Measurements from ENCODE around the gene SEC31B. TPM values are rescaled to one million over a fixed set of nuclear protein-coding genes. Genes with fewer than 3 reads are reported as not detected.
A peak's percentile ranks its signal among the peaks of the same experiment; 100 is the strongest.

The SEC31B gene, protein sequence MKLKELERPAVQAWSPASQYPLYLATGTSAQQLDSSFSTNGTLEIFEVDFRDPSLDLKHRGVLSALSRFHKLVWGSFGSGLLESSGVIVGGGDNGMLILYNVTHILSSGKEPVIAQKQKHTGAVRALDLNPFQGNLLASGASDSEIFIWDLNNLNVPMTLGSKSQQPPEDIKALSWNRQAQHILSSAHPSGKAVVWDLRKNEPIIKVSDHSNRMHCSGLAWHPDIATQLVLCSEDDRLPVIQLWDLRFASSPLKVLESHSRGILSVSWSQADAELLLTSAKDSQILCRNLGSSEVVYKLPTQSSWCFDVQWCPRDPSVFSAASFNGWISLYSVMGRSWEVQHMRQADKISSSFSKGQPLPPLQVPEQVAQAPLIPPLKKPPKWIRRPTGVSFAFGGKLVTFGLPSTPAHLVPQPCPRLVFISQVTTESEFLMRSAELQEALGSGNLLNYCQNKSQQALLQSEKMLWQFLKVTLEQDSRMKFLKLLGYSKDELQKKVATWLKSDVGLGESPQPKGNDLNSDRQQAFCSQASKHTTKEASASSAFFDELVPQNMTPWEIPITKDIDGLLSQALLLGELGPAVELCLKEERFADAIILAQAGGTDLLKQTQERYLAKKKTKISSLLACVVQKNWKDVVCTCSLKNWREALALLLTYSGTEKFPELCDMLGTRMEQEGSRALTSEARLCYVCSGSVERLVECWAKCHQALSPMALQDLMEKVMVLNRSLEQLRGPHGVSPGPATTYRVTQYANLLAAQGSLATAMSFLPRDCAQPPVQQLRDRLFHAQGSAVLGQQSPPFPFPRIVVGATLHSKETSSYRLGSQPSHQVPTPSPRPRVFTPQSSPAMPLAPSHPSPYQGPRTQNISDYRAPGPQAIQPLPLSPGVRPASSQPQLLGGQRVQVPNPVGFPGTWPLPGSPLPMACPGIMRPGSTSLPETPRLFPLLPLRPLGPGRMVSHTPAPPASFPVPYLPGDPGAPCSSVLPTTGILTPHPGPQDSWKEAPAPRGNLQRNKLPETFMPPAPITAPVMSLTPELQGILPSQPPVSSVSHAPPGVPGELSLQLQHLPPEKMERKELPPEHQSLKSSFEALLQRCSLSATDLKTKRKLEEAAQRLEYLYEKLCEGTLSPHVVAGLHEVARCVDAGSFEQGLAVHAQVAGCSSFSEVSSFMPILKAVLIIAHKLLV
- total RNA-seq, result 10 to 100 TPM; 13.7 to 15.3 TPM
- long read RNA-seq, result 0 reads

DNA sequence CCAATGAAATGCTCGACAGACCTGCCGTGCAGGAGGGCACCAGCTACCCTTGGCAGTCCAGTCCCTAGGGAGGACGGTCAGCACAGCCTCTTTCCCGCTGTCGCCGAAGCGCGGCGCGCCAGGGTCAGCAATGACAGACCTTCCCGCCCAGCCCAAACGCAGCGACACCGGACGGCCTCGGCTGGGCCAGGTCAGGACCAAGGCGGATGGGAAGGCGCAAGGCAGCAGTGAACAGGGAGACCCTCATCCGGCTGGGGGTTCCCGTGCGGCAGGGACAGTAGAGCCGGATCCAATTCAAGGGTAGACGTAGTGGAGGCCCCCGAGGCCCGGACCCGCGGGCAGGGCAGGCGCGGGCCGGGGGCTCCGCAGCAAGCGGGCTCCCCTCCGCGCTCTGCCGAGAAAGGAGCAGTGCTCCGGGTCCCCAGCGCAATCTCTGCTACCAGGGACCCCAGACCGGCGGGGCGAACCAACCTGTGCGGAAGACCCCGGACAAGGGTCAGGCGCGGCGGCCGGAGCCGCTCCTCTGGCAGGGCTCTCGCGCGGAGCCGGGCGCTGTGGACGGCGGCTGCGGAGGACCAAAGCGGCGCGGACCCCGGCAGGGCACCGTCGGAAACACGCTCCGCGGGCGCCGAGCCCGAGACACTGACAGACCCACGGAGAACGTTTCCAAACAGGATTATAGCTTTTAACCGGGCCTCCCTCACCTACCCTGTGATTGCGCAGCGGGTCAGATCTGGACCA, at the start of gene SEC31B:
Gene SEC31B (minus strand): TSS at position 551 of the 741 bp plus-strand sequence. CDS start 2,909 bp downstream, outside the sequence.
- intact Hi-C loops (cut with DNase I, micrococcal nuclease), result loop anchor here in 1 of 2 donors (10.0 kb wide), 1 partner anchor 85 kb away; no protein-coding TSS in a partner anchor
- DNase-seq, result peak in 1 of 2 donors; percentile 34
- ATAC-seq, result peak; percentile 57

- no peak for DNase-seq
- ATAC-seq, result no peak
- intact Hi-C loops (cut with DNase I, micrococcal nuclease), result no loop called here
Observed at GRCh38 chr10:100568912-100569311, 49.3 kb upstream of the SEC31B start.

GRCh38 chr10:100567826-100568225, 48.2 kb upstream of the SEC31B start:
- ATAC-seq, result no peak
- no peak for DNase-seq
- intact Hi-C loops (cut with DNase I, micrococcal nuclease), result no loop called here

- DNase-seq, result no peak
- intact Hi-C loops (cut with DNase I, micrococcal nuclease), result no loop called here
- no peak for ATAC-seq
Observed at GRCh38 chr10:100567249-100567648, 47.6 kb upstream of the SEC31B start.

GRCh38 chr10:100566561-100566960, 46.9 kb upstream of the SEC31B start:
- ATAC-seq, result no peak
- DNase-seq, result no peak
- intact Hi-C loops (cut with DNase I, micrococcal nuclease), result no loop called here

- intact Hi-C loops (cut with DNase I, micrococcal nuclease), result no loop called here
- ATAC-seq (no peak), DNase-seq (no peak)
Observed at GRCh38 chr10:100565206-100565985, 45.7 kb upstream of the SEC31B start.

DNA sequence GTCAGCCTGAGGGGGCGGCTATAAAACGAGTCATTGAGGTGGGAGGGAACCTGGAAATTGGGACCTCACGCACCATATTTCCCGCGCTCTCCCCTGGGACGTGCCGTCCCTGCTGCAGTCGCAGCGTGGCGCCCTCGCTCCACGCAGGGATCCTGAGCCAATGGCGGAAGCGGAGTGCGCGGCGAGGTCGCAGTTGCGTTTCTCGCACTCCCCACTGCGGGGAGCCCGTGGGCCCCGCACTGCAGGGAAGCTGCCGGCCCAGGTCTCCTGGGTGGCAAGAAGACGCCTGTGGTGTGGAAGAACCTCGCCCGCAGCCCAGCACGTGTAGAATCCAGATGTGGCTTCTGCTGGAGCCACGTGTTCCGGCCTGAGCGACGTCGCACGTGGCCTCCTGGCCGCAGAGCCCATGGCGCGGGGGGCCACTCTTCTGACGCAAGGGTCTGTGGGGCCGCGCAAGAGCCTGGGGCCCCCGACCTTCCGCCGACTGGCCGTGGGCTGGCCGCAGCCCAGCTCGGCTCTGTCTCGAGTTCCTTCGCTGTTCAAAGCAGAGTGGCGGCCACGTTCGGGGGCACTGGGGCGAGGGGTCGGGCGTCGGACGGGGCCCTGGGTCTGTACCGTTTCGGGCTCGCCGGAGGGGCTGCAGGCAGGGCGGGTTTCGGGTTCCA, 42.5 kb upstream of the SEC31B start:
- ATAC-seq (peak; percentile 98), DNase-seq (peak; percentile 40 to 76)
- intact Hi-C loops (cut with DNase I, micrococcal nuclease), result no loop called here

DNA sequence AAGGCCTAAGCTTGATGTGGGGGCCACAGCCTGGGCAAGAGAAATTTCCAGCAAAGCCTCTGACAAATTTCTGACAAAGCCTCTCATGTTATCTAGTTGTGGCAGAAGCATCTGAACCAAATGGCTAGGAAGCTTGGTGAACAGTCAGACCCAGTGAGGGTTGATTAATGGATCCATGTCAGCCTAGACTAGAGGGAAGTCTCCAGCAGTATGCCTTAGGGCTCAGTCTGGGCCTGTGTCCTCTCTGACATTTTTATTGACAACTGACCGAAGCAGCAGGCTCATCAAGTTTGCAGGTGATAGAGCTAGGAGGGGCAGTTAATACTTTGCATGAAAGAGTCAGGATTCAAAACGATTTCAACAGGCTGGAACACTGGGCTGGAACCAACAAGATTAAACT, 41.3 kb upstream of the SEC31B start:
- ATAC-seq (no peak), DNase-seq (no peak)
- intact Hi-C loops (cut with DNase I, micrococcal nuclease), result no loop called here

DNA sequence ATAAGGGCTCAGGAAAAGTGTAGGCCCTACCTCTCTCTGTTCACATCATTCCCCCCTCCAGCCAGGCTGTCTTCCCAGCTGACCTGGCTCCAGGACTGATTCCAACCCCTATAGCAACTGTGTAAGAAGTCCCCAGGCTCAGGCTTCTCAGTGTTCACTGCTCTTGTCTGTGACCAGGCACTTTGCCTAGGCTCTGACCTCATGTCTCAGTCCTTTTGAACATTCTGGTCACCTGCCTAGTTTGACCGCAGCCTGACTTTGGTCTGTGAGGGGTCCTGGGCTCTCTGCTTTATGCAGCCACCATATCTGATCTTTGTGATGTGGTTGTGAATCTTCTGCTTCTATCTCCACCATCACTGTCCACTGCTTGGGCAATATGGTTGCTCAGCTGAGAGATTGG, 40.6 kb upstream of the SEC31B start:
- intact Hi-C loops (cut with DNase I, micrococcal nuclease), result no loop called here
- DNase-seq (no peak), ATAC-seq (no peak)

GRCh38 chr10:100554902-100555301, 35.2 kb upstream of the SEC31B start:
- intact Hi-C loops (cut with DNase I, micrococcal nuclease), result no loop called here
- ATAC-seq (peak; percentile 85), DNase-seq (no peak)

- no peak for ATAC-seq
- DNase-seq, result no peak
- intact Hi-C loops (cut with DNase I, micrococcal nuclease), result no loop called here
Observed at GRCh38 chr10:100553929-100554328, 34.3 kb upstream of the SEC31B start.

DNA sequence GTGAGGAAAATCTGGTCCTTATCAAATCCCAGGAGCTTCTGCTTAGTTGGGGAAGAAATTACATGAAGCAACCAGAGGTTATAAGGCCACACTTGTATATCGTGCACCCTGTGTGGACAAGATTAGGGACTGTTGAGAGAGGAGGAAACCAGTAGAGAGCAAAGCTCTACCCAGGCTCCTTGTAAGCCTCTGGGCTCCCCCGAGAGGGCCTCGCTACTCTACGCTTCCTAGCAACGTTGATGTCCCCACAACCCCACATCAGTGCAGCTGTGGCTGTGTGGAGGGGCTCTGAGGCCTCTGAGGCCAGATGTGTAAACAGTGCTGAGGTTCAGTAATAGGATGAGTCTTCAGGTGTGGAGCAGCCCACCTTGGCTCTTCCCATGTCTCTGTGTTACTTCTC, 32.1 kb upstream of the SEC31B start:
- DNase-seq (no peak), ATAC-seq (no peak)
- intact Hi-C loops (cut with DNase I, micrococcal nuclease), result no loop called here

GRCh38 chr10:100551196-100551595, 31.5 kb upstream of the SEC31B start:
- DNase-seq, result no peak
- intact Hi-C loops (cut with DNase I, micrococcal nuclease), result no loop called here
- no peak for ATAC-seq

DNA sequence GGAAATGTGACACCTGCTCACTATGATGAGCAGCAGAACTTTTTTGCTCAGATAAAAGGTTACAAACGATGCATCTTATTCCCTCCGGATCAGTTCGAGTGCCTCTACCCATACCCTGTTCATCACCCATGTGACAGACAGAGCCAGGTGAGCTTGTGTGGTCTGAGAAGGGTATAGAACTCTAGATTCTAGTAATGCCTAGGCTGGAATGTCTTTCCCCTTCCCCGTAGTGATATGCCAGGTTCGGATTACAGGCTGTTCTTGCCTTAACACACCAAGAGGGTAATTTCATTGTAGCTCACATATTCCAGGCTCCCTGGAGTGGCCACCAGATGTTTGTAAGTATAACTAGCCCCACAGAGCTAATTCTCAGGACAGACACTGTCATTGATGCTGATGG, 25.3 kb upstream of the SEC31B start:
- DNase-seq (no peak), ATAC-seq (no peak)
- intact Hi-C loops (cut with DNase I, micrococcal nuclease), result no loop called here

DNA sequence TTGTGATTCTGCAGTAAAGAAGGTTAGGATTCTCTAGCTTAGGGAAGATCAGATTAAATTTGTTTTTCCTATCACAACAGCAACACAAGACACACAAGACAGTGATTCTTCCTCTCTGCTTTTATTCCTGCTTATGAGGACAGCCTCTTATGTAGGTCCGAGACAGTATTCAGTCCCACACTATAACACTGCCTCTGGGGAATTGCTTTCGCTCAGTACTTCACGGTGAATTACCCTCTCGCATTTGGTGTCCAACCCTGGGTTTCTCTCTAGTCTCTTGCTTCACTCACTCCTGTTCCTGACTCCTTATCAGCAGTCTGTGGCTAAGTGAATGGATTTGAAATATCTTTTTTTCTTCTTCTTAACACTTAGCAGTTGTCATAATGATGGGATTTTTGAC, 17.8 kb upstream of the SEC31B start:
- ATAC-seq (no peak), DNase-seq (no peak)
- intact Hi-C loops (cut with DNase I, micrococcal nuclease), result no loop called here

- ATAC-seq, result peak; percentile 96
Observed at GRCh38 chr10:100535715-100536353, 16.2 kb upstream of the SEC31B start, which contains the start of gene HIF1AN. Gene HIF1AN (plus strand): TSS chr10:100535943. CDS start chr10:100535959, 16 bp downstream.

GRCh38 chr10:100535338-100535714, 15.7 kb upstream of the SEC31B start:
- DNase-seq (no peak), ATAC-seq (peak; percentile 19)
- intact Hi-C loops (cut with DNase I, micrococcal nuclease), result no loop called here

More at GRCh38 chr10:100535715-100536353, 16.2 kb upstream of the SEC31B start, which contains the start of gene HIF1AN:
- peak; percentile 88 to 89 for DNase-seq
- intact Hi-C loops (cut with DNase I, micrococcal nuclease), result no loop called here

Measured in left colon (tissue), 2 donors.